ENCODE measurements around the gene ULK2.
"Not testable (repeated sequence)": the region's sequence is repeated elsewhere in the genome, so short reads cannot be mapped to it uniquely, and the experiment has no call there.

Gene ULK2

GRCh38 chr17:19873346-19873745 is 5.6 kb upstream of the ULK2 start:
- no peak for TF ChIP-seq CTBP1 (IDR thresholded peaks at IDR 0.05; ENCODE audit: borderline replicate concordance)
- ChIA-PET CTCF (no interaction called here), POLR2A (no interaction called here)
- no peak for DNase-seq (ENCODE audit: extremely low spot score)

GRCh38 chr17:19868079-19868395 is 301 bp upstream of the ULK2 start:
- no peak for TF ChIP-seq CTBP1 (IDR thresholded peaks at IDR 0.05; ENCODE audit: borderline replicate concordance)
- TF ChIP-seq HDGF (IDR thresholded peaks at IDR 0.05; ENCODE audit: borderline replicate concordance) = no peak
- TF ChIP-seq BHLHE40 (IDR thresholded peaks at IDR 0.05; ENCODE audit: borderline replicate concordance) = no peak
- no peak for TF ChIP-seq FOXM1 (IDR thresholded peaks at IDR 0.05; ENCODE audit: borderline replicate concordance)
- no peak for TF ChIP-seq FOXA1 (IDR thresholded peaks at IDR 0.05)
- no peak for TF ChIP-seq LEF1 (IDR thresholded peaks at IDR 0.05; ENCODE audit: borderline replicate concordance)
- no peak for TF ChIP-seq SUZ12 (IDR thresholded peaks at IDR 0.05)
- TF ChIP-seq FOXK2 (IDR thresholded peaks at IDR 0.05) = no peak
- no peak for TF ChIP-seq ZNF384 (IDR thresholded peaks at IDR 0.05)
- TF ChIP-seq SP1 (IDR thresholded peaks at IDR 0.05) = no peak
- no peak for TF ChIP-seq PKNOX1 (IDR thresholded peaks at IDR 0.05)
- POLR2A ChIA-PET = interaction anchor here (1.0 to 1.4 kb wide), 4 partner anchors 10 to 110 kb away, joined by 3 to 5 read pairs (median 4); partner anchors contain the start of gene AKAP10
- CTCF ChIA-PET = interaction anchor here (1.0 kb wide), 1 partner anchor 11 kb away, joined by 3 read pairs; no protein-coding TSS in a partner anchor
- DNase-seq (ENCODE audit: extremely low spot score) = no peak

- DNase-seq (ENCODE audit: extremely low spot score) = peak; percentile 53
- TF ChIP-seq L3MBTL2 (conservative IDR thresholded peaks at IDR 0.05) = peak; percentile 44; the same call in 1 of the 2 replicates
- no peak for TF ChIP-seq CTBP1 (IDR thresholded peaks at IDR 0.05; ENCODE audit: borderline replicate concordance)
- POLR2A ChIA-PET = interaction anchor here (1.0 to 1.4 kb wide), 2 partner anchors 13 to 14 kb away, joined by 3 to 5 read pairs; no protein-coding TSS in a partner anchor
- CTCF ChIA-PET = interaction anchor here (1.0 kb wide), 1 partner anchor 10 kb away, joined by 3 read pairs; no protein-coding TSS in a partner anchor
Observed at GRCh38 chr17:19867079-19867328, 732 bp downstream of the ULK2 start.

GRCh38 chr17:19865021-19865420 is 2.7 kb downstream of the ULK2 start:
- ChIA-PET CTCF (no interaction called here), POLR2A (interaction anchor here (1.0 kb wide), 1 partner anchor 8 kb away, joined by 3 read pairs; no protein-coding TSS in a partner anchor)
- DNase-seq (ENCODE audit: extremely low spot score) = no peak
- TF ChIP-seq SP1 (IDR thresholded peaks at IDR 0.05) (no peak), SUZ12 (IDR thresholded peaks at IDR 0.05) (no peak), FOXK2 (IDR thresholded peaks at IDR 0.05) (no peak)

GRCh38 chr17:19860647-19861177 is 7.0 kb downstream of the ULK2 start:
- POLR2A ChIA-PET; CTCF ChIA-PET; DNase-seq (ENCODE audit: extremely low spot score): not testable (repeated sequence)

GRCh38 chr17:19857640-19858039 is 10.1 kb downstream of the ULK2 start:
- CTCF ChIA-PET = interaction anchor here (0.7 kb wide), 1 partner anchor 10 kb away, joined by 3 read pairs; the partner anchor contains the start of gene ULK2
- POLR2A ChIA-PET = interaction anchor here (1.0 to 1.6 kb wide), 2 partner anchors 8 to 10 kb away, joined by 3 to 5 read pairs; partner anchors contain the start of gene ULK2
- no peak for DNase-seq (ENCODE audit: extremely low spot score)
- TF ChIP-seq SUZ12 (IDR thresholded peaks at IDR 0.05) = no peak

GRCh38 chr17:19833914-19834313 is 33.8 kb downstream of the ULK2 start:
- no peak for DNase-seq (ENCODE audit: extremely low spot score)
- no peak for TF ChIP-seq BHLHE40 (IDR thresholded peaks at IDR 0.05; ENCODE audit: borderline replicate concordance)
- TF ChIP-seq SP1 (IDR thresholded peaks at IDR 0.05) = no peak
- ChIA-PET POLR2A (no interaction called here), CTCF (no interaction called here)

GRCh38 chr17:19830061-19830460 is 37.7 kb downstream of the ULK2 start:
- TF ChIP-seq ARNT (IDR thresholded peaks at IDR 0.05) (no peak), TARDBP (IDR thresholded peaks at IDR 0.05) (no peak), LEF1 (IDR thresholded peaks at IDR 0.05; ENCODE audit: borderline replicate concordance) (no peak), FOXM1 (IDR thresholded peaks at IDR 0.05; ENCODE audit: borderline replicate concordance) (no peak), HDGF (IDR thresholded peaks at IDR 0.05; ENCODE audit: borderline replicate concordance) (no peak), SUZ12 (IDR thresholded peaks at IDR 0.05) (no peak), CTBP1 (IDR thresholded peaks at IDR 0.05; ENCODE audit: borderline replicate concordance) (no peak), ZNF384 (IDR thresholded peaks at IDR 0.05) (no peak), PKNOX1 (IDR thresholded peaks at IDR 0.05) (no peak), FOXA1 (IDR thresholded peaks at IDR 0.05) (no peak), SP1 (IDR thresholded peaks at IDR 0.05) (no peak), BHLHE40 (IDR thresholded peaks at IDR 0.05; ENCODE audit: borderline replicate concordance) (no peak), FOXK2 (IDR thresholded peaks at IDR 0.05) (no peak), L3MBTL2 (conservative IDR thresholded peaks at IDR 0.05) (no peak), ELF4 (IDR thresholded peaks at IDR 0.05) (no peak), NFRKB (IDR thresholded peaks at IDR 0.05) (no peak)
- ChIA-PET CTCF (no interaction called here), POLR2A (no interaction called here)
- DNase-seq (ENCODE audit: extremely low spot score) = no peak

- TF ChIP-seq CTBP1 (IDR thresholded peaks at IDR 0.05; ENCODE audit: borderline replicate concordance) = no peak
- TF ChIP-seq FOXM1 (IDR thresholded peaks at IDR 0.05; ENCODE audit: borderline replicate concordance) = no peak
- no peak for TF ChIP-seq ELF4 (IDR thresholded peaks at IDR 0.05)
- no peak for TF ChIP-seq NFRKB (IDR thresholded peaks at IDR 0.05)
- TF ChIP-seq SP1 (IDR thresholded peaks at IDR 0.05) = no peak
- no peak for TF ChIP-seq LEF1 (IDR thresholded peaks at IDR 0.05; ENCODE audit: borderline replicate concordance)
- no peak for TF ChIP-seq ARNT (IDR thresholded peaks at IDR 0.05)
- TF ChIP-seq TARDBP (IDR thresholded peaks at IDR 0.05) = no peak
- no peak for TF ChIP-seq FOXA1 (IDR thresholded peaks at IDR 0.05)
- no peak for TF ChIP-seq PKNOX1 (IDR thresholded peaks at IDR 0.05)
- TF ChIP-seq ZNF384 (IDR thresholded peaks at IDR 0.05) = no peak
- no peak for TF ChIP-seq BHLHE40 (IDR thresholded peaks at IDR 0.05; ENCODE audit: borderline replicate concordance)
- no peak for TF ChIP-seq FOXK2 (IDR thresholded peaks at IDR 0.05)
- no peak for TF ChIP-seq SUZ12 (IDR thresholded peaks at IDR 0.05)
- no peak for TF ChIP-seq L3MBTL2 (conservative IDR thresholded peaks at IDR 0.05)
- POLR2A ChIA-PET = no interaction called here
- CTCF ChIA-PET = interaction anchor here (1.0 kb wide), 1 partner anchor 13 kb away, joined by 4 read pairs; no protein-coding TSS in a partner anchor
- DNase-seq (ENCODE audit: extremely low spot score) = peak; percentile 17
Observed at GRCh38 chr17:19812407-19812806, 55.3 kb downstream of the ULK2 start.

All from HEK293T (cell line).